Activated T-cell treated with anti-CD3 and anti-CD28 coated beads, Interleukin-2, amount 50 U/mL, for 24 hours (primary cell): Measurements from ENCODE around the gene SMCO3.
A peak's percentile ranks its signal among the peaks of the same experiment; 100 is the strongest.

Experiments used
- DNase-seq: peaks from one replicate; pipeline ENCODE4 v3.0.0-alpha.2; 2020
- H3K27ac Mint-ChIP-seq: 2 replicates; pipeline ENCODE4 v1.8.0; 2020; ENCODE audit warnings: mild to moderate bottlenecking, mixed read lengths
- H3K27me3 Mint-ChIP-seq: 2 replicates; pipeline ENCODE4 v1.8.0; 2020; ENCODE audit warnings: mixed read lengths
- H3K36me3 Mint-ChIP-seq: 2 replicates; pipeline ENCODE4 v1.8.0; 2020; ENCODE audit warnings: low read depth, mixed read lengths
- H3K4me1 Mint-ChIP-seq: 2 replicates; pipeline ENCODE4 v1.8.0; 2020; ENCODE audit warnings: low read depth, mixed read lengths
- H3K4me3 Mint-ChIP-seq: 2 replicates; pipeline ENCODE4 v1.8.0; 2020; ENCODE audit warnings: mild to moderate bottlenecking, moderate library complexity, mixed read lengths
- H3K9me3 Mint-ChIP-seq: 2 replicates; pipeline ENCODE4 v1.8.0; 2020; ENCODE audit warnings: mixed read lengths

The SMCO3 gene

GRCh38 chr12:14810167-14810952 lies 3.6 kb downstream of the SMCO3 start:
- no peak overlapping the region for H3K27ac Mint-ChIP-seq
- DNase-seq = no peak
- H3K4me1 Mint-ChIP-seq = peaks cover 19% of the 10 kb centered on the region
- H3K9me3 Mint-ChIP-seq = no peaks in the 10 kb centered on the region
- H3K36me3 Mint-ChIP-seq = peaks cover 1% of the 10 kb centered on the region
- H3K4me3 Mint-ChIP-seq = no peak overlapping the region
- no peaks in the 10 kb centered on the region for H3K27me3 Mint-ChIP-seq

- H3K27ac Mint-ChIP-seq = no peak overlapping the region
- peaks cover 12% of the 10 kb centered on the region for H3K36me3 Mint-ChIP-seq
- H3K9me3 Mint-ChIP-seq = no peaks in the 10 kb centered on the region
- H3K4me1 Mint-ChIP-seq = peaks cover 35% of the 10 kb centered on the region
- H3K4me3 Mint-ChIP-seq = no peak overlapping the region
- no peak for DNase-seq
- no peaks in the 10 kb centered on the region for H3K27me3 Mint-ChIP-seq
Measured at GRCh38 chr12:14803830-14804160, 10.2 kb downstream of the SMCO3 start.

GRCh38 chr12:14803011-14803829 lies 10.8 kb downstream of the SMCO3 start, which contains the start of the genes C12orf60 and WBP11:
Gene C12orf60 (plus strand): TSS chr12:14803670. CDS start chr12:14822936, 19,266 bp downstream.
Gene WBP11 (minus strand): TSS chr12:14803478. CDS start chr12:14801383, 2,095 bp downstream.
- Mint-ChIP-seq H3K9me3 (no peaks in the 10 kb centered on the region), H3K4me3 (no peak within 1 kb of the TSS), H3K27me3 (no peaks in the 10 kb centered on the region), H3K4me1 (peaks cover 35% of the 10 kb centered on the region), H3K36me3 (peaks cover 18% of the 10 kb centered on the region), H3K27ac (no peak within 1 kb of the TSS)
- peak; percentile 84 for DNase-seq

- Mint-ChIP-seq H3K4me1 (peaks cover 35% of the 10 kb centered on the region), H3K9me3 (no peaks in the 10 kb centered on the region), H3K4me3 (no peak overlapping the region), H3K27me3 (no peaks in the 10 kb centered on the region), H3K27ac (no peak overlapping the region), H3K36me3 (peaks cover 23% of the 10 kb centered on the region)
- no peak for DNase-seq
Measured at GRCh38 chr12:14802721-14803010, 11.3 kb downstream of the SMCO3 start.

DNA sequence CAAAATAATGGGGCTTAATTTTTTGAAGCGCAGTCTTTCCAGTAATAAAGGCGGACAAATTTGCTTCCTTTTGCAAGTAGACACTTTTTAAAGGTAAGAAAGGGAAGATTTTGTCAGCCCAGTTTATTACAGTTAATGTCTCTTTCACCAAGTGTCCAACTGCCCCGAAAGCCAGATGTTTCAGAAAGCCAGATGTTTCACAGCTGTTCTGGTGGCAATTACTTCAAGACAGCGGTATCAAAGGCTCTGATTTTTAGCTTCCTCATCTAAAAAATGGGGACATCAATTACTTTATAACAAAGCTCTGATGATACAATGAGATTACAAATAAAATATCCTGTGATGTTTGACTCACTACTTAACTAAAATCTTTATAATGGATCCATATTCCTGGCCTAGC lies 11.7 kb downstream of the SMCO3 start:
- Mint-ChIP-seq H3K27ac (no peak overlapping the region), H3K36me3 (peaks cover 28% of the 10 kb centered on the region), H3K4me3 (no peak overlapping the region), H3K9me3 (no peaks in the 10 kb centered on the region), H3K27me3 (no peaks in the 10 kb centered on the region), H3K4me1 (peaks cover 35% of the 10 kb centered on the region)
- DNase-seq = no peak

- peaks cover 98% of the 10 kb centered on the region for H3K36me3 Mint-ChIP-seq
- no peak overlapping the region for H3K4me3 Mint-ChIP-seq
- DNase-seq = no peak
- peaks cover 10% of the 10 kb centered on the region for H3K4me1 Mint-ChIP-seq
- H3K9me3 Mint-ChIP-seq = no peaks in the 10 kb centered on the region
- peak overlapping the region; percentile 9 for H3K27ac Mint-ChIP-seq
- no peaks in the 10 kb centered on the region for H3K27me3 Mint-ChIP-seq
Measured at GRCh38 chr12:14795028-14795448, 18.9 kb downstream of the SMCO3 start.

GRCh38 chr12:14785568-14785967 lies 28.4 kb downstream of the SMCO3 start:
- no peaks in the 10 kb centered on the region for H3K4me1 Mint-ChIP-seq
- H3K27me3 Mint-ChIP-seq = no peaks in the 10 kb centered on the region
- peaks cover 70% of the 10 kb centered on the region for H3K36me3 Mint-ChIP-seq
- H3K9me3 Mint-ChIP-seq = no peaks in the 10 kb centered on the region
- no peak overlapping the region for H3K27ac Mint-ChIP-seq
- no peak for DNase-seq
- no peak overlapping the region for H3K4me3 Mint-ChIP-seq

DNA sequence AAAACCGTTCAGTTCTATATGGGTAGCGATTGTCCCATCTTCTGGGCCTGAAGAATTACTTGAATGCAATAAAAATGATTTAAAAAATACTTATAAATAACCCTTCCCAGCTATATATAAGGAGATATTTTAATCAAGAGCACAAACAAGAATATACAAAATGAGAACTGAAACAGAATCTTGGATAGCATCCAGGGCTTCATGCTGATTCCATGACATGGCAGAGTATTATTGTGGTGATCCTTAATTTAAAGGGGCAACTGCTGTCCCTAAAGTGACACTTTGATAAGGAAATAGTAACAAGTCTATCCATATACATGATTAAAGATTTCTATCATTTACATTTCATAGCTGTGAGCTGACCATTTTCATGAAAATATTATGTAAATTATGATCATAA lies 29.5 kb downstream of the SMCO3 start:
- Mint-ChIP-seq H3K27me3 (no peaks in the 10 kb centered on the region), H3K36me3 (peaks cover 59% of the 10 kb centered on the region), H3K4me1 (peaks cover 3% of the 10 kb centered on the region)

DNA sequence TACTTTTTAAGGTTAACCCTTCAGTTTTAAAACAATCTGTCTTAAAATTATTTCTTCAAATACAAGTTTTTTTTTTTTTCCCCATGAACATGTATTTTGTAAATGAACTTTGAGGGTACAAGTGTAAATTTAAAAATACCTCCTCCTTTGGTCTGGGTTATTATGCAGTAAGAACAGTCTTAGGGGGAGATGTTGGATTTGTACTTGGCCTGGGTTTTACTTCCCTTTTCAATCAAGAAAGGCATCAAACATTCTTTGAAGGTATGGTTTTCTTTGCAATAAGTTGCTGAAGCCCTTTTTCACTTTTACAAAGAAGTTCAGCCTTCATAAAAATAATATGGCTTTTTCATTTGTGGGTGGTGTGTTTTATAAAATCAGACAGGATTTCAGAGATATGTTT lies 31.2 kb downstream of the SMCO3 start:
- H3K27me3 Mint-ChIP-seq = no peaks in the 10 kb centered on the region
- H3K27ac Mint-ChIP-seq = no peak overlapping the region
- DNase-seq = no peak
- peaks cover 3% of the 10 kb centered on the region for H3K4me1 Mint-ChIP-seq
- peaks cover 42% of the 10 kb centered on the region for H3K36me3 Mint-ChIP-seq
- H3K9me3 Mint-ChIP-seq = no peaks in the 10 kb centered on the region
- no peak overlapping the region for H3K4me3 Mint-ChIP-seq

More for the DNA sequence above, 29.5 kb downstream of the SMCO3 start:
- Mint-ChIP-seq H3K27ac (no peak overlapping the region), H3K9me3 (no peaks in the 10 kb centered on the region), H3K4me3 (no peak overlapping the region)
- no peak for DNase-seq

DNA sequence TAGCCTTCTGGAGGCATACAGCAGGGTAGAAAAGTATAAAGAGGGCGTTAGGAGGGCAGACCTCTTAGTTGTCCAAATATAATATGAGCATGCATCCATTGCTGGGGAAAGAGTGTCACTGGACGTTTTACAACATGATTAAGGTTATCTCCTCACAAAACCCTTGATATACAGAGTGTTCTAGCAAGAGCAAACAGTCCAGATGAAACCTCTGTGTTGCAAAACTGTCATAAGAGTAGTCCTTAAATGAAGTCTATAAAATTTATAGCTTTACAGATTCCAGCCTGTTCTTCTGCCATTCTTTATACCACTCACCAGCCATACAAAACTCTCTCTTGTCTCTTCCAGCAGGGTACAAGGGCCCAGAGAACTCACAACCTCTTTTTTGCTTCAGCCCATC lies 32.4 kb downstream of the SMCO3 start:
- H3K4me3 Mint-ChIP-seq = no peak overlapping the region
- peaks cover 7% of the 10 kb centered on the region for H3K4me1 Mint-ChIP-seq
- peaks cover 30% of the 10 kb centered on the region for H3K36me3 Mint-ChIP-seq
- no peak overlapping the region for H3K27ac Mint-ChIP-seq
- H3K27me3 Mint-ChIP-seq = no peaks in the 10 kb centered on the region
- no peaks in the 10 kb centered on the region for H3K9me3 Mint-ChIP-seq
- DNase-seq = no peak

- no peak for DNase-seq
- H3K4me1 Mint-ChIP-seq = peaks cover 15% of the 10 kb centered on the region
- peaks cover 23% of the 10 kb centered on the region for H3K36me3 Mint-ChIP-seq
- H3K4me3 Mint-ChIP-seq = no peak overlapping the region
- no peak overlapping the region for H3K27ac Mint-ChIP-seq
- no peaks in the 10 kb centered on the region for H3K27me3 Mint-ChIP-seq
- H3K9me3 Mint-ChIP-seq = no peaks in the 10 kb centered on the region
Measured at GRCh38 chr12:14780859-14781258, 33.1 kb downstream of the SMCO3 start.

GRCh38 chr12:14779834-14780233 lies 34.1 kb downstream of the SMCO3 start:
- Mint-ChIP-seq H3K9me3 (no peaks in the 10 kb centered on the region), H3K36me3 (peaks cover 18% of the 10 kb centered on the region), H3K4me3 (no peak overlapping the region), H3K27ac (no peak overlapping the region), H3K27me3 (no peaks in the 10 kb centered on the region), H3K4me1 (peaks cover 25% of the 10 kb centered on the region)
- DNase-seq = no peak

DNA sequence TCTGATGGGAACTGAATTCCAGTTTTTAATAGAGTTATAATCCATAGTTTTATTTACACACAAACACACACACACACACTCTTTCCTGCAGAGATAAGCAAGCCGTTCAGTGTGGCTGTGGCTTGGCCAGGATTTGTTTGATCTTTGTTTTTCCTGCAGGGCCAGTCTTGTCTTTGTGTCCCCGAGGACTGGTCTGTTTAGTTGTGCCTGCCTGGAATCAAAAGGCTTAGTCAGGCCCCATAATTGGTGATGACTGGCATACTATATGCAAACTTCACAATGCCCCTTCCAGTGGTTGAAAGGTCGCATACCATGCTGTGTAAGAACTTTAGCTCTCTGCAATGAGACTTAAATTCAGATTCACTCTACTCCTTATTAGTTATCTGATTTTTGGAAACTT lies 36.7 kb downstream of the SMCO3 start:
- Mint-ChIP-seq H3K4me3 (no peak overlapping the region), H3K27ac (no peak overlapping the region), H3K9me3 (no peaks in the 10 kb centered on the region), H3K4me1 (peaks cover 45% of the 10 kb centered on the region), H3K27me3 (no peaks in the 10 kb centered on the region), H3K36me3 (peaks cover 13% of the 10 kb centered on the region)
- DNase-seq = no peak

- peak overlapping the region; percentile 13 for H3K27ac Mint-ChIP-seq
- H3K4me3 Mint-ChIP-seq = peak overlapping the region; percentile 95
- H3K27me3 Mint-ChIP-seq = no peaks in the 10 kb centered on the region
- H3K4me1 Mint-ChIP-seq = peaks cover 53% of the 10 kb centered on the region
- no peak for DNase-seq
- H3K36me3 Mint-ChIP-seq = peaks cover 13% of the 10 kb centered on the region
- H3K9me3 Mint-ChIP-seq = no peaks in the 10 kb centered on the region
Measured at GRCh38 chr12:14776236-14776961, 37.6 kb downstream of the SMCO3 start.

- Mint-ChIP-seq H3K4me1 (peaks cover 58% of the 10 kb centered on the region), H3K27me3 (no peaks in the 10 kb centered on the region), H3K4me3 (peak overlapping the region; percentile 95), H3K27ac (peak overlapping the region; percentile 96), H3K36me3 (peaks cover 17% of the 10 kb centered on the region), H3K9me3 (no peaks in the 10 kb centered on the region)
- DNase-seq = no peak
Measured at GRCh38 chr12:14775636-14775980, 38.4 kb downstream of the SMCO3 start.
